Psoas muscle (tissue), 8 donors: ENCODE results near the gene STRADB. TPM values are rescaled to one million over a fixed set of nuclear protein-coding genes. Genes with fewer than 3 reads are reported as not detected.

Experiments used
- ATAC-seq, 4 donors: fragments of 200-7000 bp; cut with Tn5 transposase; one replicate each; pipeline ENCODE4 v1.9.1; 2020; ENCODE audit warnings: moderate library complexity in 3 of 4, mild to moderate bottlenecking in 2 of 4
- DNase-seq, 2 donors: peaks; one replicate each; pipeline ENCODE4 v3.0.0-alpha.2; 2020
- H3K27ac ChIP-seq: fragments of 200-600 bp; one replicate; pipeline ENCODE4 v1.8.0; 2022
- H3K27me3 ChIP-seq, 3 donors: fragments of 200-600 bp in 1 of 3; one replicate each; pipeline versions ENCODE4 v1.6.1 to v1.8.0; 2013 to 2022; ENCODE audit warnings: low read length in 2 of 3, mild to moderate bottlenecking in 2 of 3, moderate library complexity in 1 of 3; ENCODE audit not compliant: insufficient read depth in 3 of 3
- H3K36me3 ChIP-seq, 2 donors: fragments of 200-600 bp in 1 of 2; one replicate each; pipeline versions ENCODE4 v1.6.1 to v1.8.0; 2013 to 2022; ENCODE audit warnings: low read depth in 1 of 2, mild to moderate bottlenecking in 1 of 2, moderate library complexity in 1 of 2; ENCODE audit not compliant: insufficient read depth in 1 of 2
- H3K4me1 ChIP-seq: fragments of 200-600 bp; one replicate; pipeline ENCODE4 v1.8.0; 2022
- H3K4me3 ChIP-seq: fragments of 200-600 bp; one replicate; pipeline ENCODE4 v1.8.0; 2022; ENCODE audit warnings: mild to moderate bottlenecking
- H3K9me3 ChIP-seq: fragments of 200-600 bp; one replicate; pipeline ENCODE4 v1.8.0; 2022
- CTCF ChIP-seq: fragments of 200-600 bp; IDR thresholded peaks from one replicate; pipeline ENCODE4 v1.8.0; 2022; ENCODE audit warnings: antibody characterized with exemption
- WGBS, 3 donors: extraction: QIAGEN DNeasy Blood & Tissue Kit; methylation state at CpG; one replicate each; pipeline versions ENCODE4 v1.1.6 to v1.1.7; 2013; 5-methylcytosine and 5-hydroxymethylcytosine counted together
- intact Hi-C, 2 donors: fragments of 100-400 bp; cut with DNase I; formaldehyde crosslinking; loops; one replicate each; pipeline versions ENCODE4 v1.11.0 to v1.14.2; 2022
- polyA plus RNA-seq, 3 donors: library from polyadenylated mRNA; stranded (reverse); fragments of 200-250 nt; gene quantifications; one replicate each; pipeline ENCODE4 v1.2.3, GENCODE V29; 2013
- total RNA-seq, 4 donors: library from RNA; stranded (reverse); fragmentation: NEBNext Ultra II Directional in 2 of 4; extraction: Animal tissue kit (Norgen Biotek cat#: 25700) in 2 of 4; gene quantifications; one replicate each; pipeline versions ENCODE4 v1.2.1 to v1.2.4, GENCODE V29; 2021 to 2023
- donor health status: healthy with polysubstance abuse.
- donor health status: DM: no; HTN: no; CAD: no; lungs with moderate emphysema.
- donor health status: Bipolar disorder and iron deficiency.
- donor health status: healthy.
- donor health status: DM: yes; HTN: yes; CAD: no.
- donor health status: DM: no; HTN: no; CAD: no.
- donor health status: DM: no; HTN: no; CAD: no.
- donor health status: DM: yes; HTN: yes; CAD: no.

The STRADB gene
- total and polyA plus RNA-seq, 7 donors: 48.5 to 175 (median 79.7) TPM

- Histone ChIP-seq H3K36me3 (no peaks in the 10 kb centered on the region), H3K27me3 (no peaks in the 10 kb centered on the region), H3K4me1 (no peaks in the 10 kb centered on the region), H3K27ac (no peak overlapping the region), H3K9me3 (no peaks in the 10 kb centered on the region), H3K4me3 (no peak overlapping the region)
- ATAC-seq (no peak), DNase-seq (no peak)
- intact Hi-C loops: no loop called here
- TF ChIP-seq CTCF: no peak
- WGBS, 3 donors: 47 to 63% (median 60%) methylated on average over 1 of the region's 1 CpG
Observed at GRCh38 chr2:201513271-201513670, 61.7 kb downstream of the STRADB start.

GRCh38 chr2:201515573-201516246 is 64.2 kb downstream of the STRADB start:
- Histone ChIP-seq H3K4me1 (no peaks in the 10 kb centered on the region), H3K27ac (no peak overlapping the region), H3K9me3 (peaks cover 4% of the 10 kb centered on the region), H3K36me3 (no peaks in the 10 kb centered on the region), H3K27me3 (no peaks in the 10 kb centered on the region), H3K4me3 (no peak overlapping the region)
- no peak for TF ChIP-seq CTCF
- DNase-seq (no peak), ATAC-seq (no peak)
- intact Hi-C loops: no loop called here
- 78 to 81% (median 80%) methylated on average over 4 of the region's 4 CpGs for WGBS, 3 donors

- Histone ChIP-seq H3K9me3 (peaks cover 4% of the 10 kb centered on the region), H3K27ac (no peak overlapping the region), H3K4me3 (no peak overlapping the region), H3K36me3 (no peaks in the 10 kb centered on the region), H3K4me1 (no peaks in the 10 kb centered on the region), H3K27me3 (no peaks in the 10 kb centered on the region)
- no peak for DNase-seq
- ATAC-seq: no peak
- TF ChIP-seq CTCF: no peak
- intact Hi-C loops: no loop called here
- WGBS, 3 donors: 33 to 47% (median 35%) methylated on average over 4 of the region's 4 CpGs
Observed at GRCh38 chr2:201517094-201517493, 65.6 kb downstream of the STRADB start.

GRCh38 chr2:201520201-201520600 is 68.7 kb downstream of the STRADB start:
- H3K36me3 ChIP-seq: no peaks in the 10 kb centered on the region
- H3K4me1 ChIP-seq: no peaks in the 10 kb centered on the region
- no peak for TF ChIP-seq CTCF
- intact Hi-C loops: no loop called here
- peaks cover 4% of the 10 kb centered on the region for H3K9me3 ChIP-seq
- ATAC-seq (no peak), DNase-seq (no peak)
- H3K4me3 ChIP-seq: no peak overlapping the region
- no peak overlapping the region for H3K27ac ChIP-seq
- H3K27me3 ChIP-seq: no peaks in the 10 kb centered on the region
- WGBS, 3 donors: 97 to 99% (median 97%) methylated on average over 2 of the region's 2 CpGs

GRCh38 chr2:201522965-201523364 is 71.4 kb downstream of the STRADB start:
- DNase-seq: no peak
- ATAC-seq: no peak
- 92 to 93% (median 92%) methylated on average over 5 of the region's 5 CpGs for WGBS, 3 donors
- no peaks in the 10 kb centered on the region for H3K4me1 ChIP-seq
- TF ChIP-seq CTCF: no peak
- H3K27ac ChIP-seq: no peak overlapping the region
- intact Hi-C loops: no loop called here
- peaks cover 7% of the 10 kb centered on the region for H3K9me3 ChIP-seq
- H3K27me3 ChIP-seq: no peaks in the 10 kb centered on the region
- no peaks in the 10 kb centered on the region for H3K36me3 ChIP-seq
- no peak overlapping the region for H3K4me3 ChIP-seq
